Measurements from ENCODE around the gene DTX1.

DTX1 gene

GRCh38 chr12:113069751-113070116 is 13.2 kb downstream of the DTX1 start:
- DNase-seq (ENCODE audit: low read depth, low spot score): no peak
- no peak overlapping the region for H3K27ac ChIP-seq

GRCh38 chr12:113070117-113070906 is 13.8 kb downstream of the DTX1 start:
- no peak for DNase-seq (ENCODE audit: low read depth, low spot score)
- no peak overlapping the region for H3K27ac ChIP-seq

DNA sequence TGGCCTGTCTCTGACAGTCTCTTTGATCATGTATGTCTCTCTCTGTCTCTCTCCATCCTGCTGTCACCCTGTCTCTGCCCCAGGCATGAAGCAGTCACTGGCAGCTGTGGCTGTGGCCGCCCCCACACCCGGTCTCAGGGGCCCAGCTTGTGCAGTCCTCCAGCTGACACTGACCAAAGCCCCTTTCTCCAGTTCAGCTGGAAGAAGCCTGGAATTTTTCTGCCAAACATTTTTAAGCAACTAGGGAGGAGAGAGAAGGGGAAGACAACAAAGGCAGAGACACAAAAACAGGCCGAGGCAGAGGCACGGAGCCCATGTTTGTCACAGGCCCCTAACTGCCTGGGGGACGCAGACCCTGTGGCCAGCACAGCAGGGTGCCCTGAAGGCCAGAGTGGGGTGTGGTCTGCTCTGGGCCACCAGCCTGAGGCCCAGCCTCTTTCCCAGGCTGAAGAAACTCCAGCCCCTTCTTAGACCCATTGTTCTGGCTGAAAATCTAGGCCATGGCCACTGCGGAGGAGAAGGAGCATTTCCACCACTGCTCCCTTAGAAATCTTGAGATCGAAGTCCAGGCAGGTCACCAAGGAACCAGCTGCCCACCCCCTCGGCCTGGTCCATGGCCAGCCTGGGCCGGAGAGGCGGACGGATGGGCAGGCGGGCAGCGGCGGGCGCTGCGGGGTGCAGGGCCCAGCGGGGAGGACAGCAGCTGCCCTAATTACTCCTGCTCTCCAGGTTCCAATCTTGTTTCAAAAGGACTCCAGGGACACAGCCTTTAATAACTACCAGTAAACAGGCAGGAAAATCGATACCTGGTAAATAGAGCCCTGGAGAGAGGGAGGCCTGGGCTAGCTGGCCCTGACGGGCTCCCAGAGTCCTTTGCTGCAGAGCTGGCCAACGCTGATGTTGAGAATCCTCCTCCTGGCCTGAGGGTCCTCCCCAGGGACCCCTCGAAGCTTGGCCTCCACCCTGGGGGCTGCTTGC is 14.9 kb downstream of the DTX1 start:
- no peak overlapping the region for H3K27ac ChIP-seq
- DNase-seq (ENCODE audit: low read depth, low spot score): no peak

DNA sequence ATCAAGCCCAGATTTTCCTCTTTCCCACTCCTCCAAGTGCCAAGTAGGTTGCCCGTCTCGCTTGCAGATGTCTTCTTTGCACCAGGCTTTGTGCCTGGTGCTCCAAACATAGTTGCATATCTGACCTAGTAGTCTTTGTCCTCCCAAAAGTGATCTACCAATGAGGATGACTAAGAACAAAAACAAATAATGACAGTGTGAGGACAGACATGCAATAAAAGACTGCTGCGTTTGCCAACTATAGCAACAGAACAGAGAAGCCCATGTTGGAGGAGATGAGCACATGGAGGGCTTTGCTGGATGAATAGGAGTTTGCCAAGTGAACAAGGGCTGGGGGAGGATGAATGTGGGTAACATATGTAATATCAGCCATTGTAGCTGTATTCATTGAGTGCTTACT is 15.6 kb downstream of the DTX1 start:
- DNase-seq (ENCODE audit: low read depth, low spot score): no peak
- no peak overlapping the region for H3K27ac ChIP-seq

DNA sequence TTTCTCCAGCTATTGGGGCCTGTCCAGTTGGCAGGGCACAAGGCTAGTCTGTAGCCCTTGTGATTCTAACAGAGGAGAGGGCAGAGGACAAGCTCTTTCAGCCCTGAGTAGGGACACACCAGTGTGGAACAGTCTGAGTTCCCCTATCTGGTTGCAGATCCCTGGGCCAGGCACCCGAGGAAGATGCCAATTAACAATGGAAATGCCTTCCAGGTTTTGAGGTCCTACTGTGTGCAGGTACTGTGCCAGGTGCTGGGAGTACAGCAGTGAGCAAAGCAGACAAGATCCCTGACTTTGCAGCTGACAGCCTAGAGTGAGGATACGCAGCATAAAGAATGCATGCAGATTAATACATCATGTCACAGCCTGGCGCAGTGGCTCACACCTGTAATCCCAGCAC is 17.1 kb downstream of the DTX1 start:
- no peak overlapping the region for H3K27ac ChIP-seq
- DNase-seq (ENCODE audit: low read depth, low spot score): no peak

GRCh38 chr12:113075137-113075683 is 18.7 kb downstream of the DTX1 start:
- no peak for DNase-seq (ENCODE audit: low read depth, low spot score)
- no peak overlapping the region for H3K27ac ChIP-seq

GRCh38 chr12:113077057-113077858 is 20.7 kb downstream of the DTX1 start:
- H3K27ac ChIP-seq: no peak overlapping the region
- no peak for DNase-seq (ENCODE audit: low read depth, low spot score)

GRCh38 chr12:113077859-113078255 is 21.3 kb downstream of the DTX1 start:
- no peak for DNase-seq (ENCODE audit: low read depth, low spot score)
- H3K27ac ChIP-seq: no peak overlapping the region

DNA sequence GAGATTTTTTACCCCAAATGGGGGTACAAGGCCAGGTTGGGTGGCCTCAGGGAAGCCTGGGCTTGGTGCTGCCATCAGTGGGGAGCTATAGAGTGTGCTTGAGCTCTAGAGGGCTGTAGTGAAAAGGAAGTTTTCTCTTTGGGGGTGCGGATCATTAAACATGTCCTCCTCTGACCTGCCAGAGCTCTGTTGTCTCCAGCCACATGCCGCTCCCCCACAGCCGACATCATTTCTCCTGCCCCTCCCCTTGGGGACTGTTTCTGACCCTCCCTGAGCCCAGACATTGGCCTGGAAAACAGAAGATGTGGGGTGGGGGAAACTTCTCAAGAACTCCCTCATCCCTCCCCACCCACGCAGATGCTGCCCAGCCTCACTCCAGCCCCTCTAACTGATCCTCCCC is 25.3 kb downstream of the DTX1 start:
- DNase-seq (ENCODE audit: low read depth, low spot score): no peak
- no peak overlapping the region for H3K27ac ChIP-seq

DNA sequence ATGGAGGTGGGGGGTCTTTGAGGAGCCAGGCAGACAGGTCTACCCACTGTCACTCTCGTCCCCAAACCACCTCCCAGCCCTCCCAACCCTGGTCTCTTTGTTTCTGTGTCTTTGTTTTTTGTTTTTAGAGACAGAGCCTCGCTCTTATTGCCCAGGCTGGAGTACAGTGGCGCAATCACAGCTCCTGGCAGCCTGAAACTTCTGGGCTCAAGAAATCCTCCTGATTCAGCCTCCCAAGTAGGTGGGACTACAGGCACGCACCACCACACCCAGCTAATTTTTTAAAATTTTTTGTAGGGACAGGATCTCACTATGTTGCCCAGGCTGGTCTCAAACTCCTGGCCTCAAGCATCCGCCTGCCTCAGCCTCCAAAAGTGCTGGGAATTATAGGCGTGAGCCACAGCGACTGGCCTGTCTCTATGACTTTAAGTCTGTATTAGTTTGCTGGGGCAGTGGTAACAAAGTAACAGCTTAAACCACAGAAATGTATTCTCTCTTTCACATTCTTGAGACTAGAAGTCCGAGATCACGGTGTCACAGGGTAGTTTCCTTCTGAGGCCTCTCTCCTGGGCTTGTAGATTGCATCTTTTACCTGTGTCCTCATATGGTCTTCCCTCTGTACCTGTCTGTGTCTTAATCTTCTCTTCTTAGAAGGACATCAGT is 26.1 kb downstream of the DTX1 start:
- H3K27ac ChIP-seq: no peak overlapping the region
- no peak for DNase-seq (ENCODE audit: low read depth, low spot score)

- no peak overlapping the region for H3K27ac ChIP-seq
These were observed 27.4 kb downstream of the DTX1 start for GRCh38 chr12:113083863-113084435.

GRCh38 chr12:113086249-113087164 is 30.0 kb downstream of the DTX1 start:
- no peak overlapping the region for H3K27ac ChIP-seq
- DNase-seq (ENCODE audit: low read depth, low spot score): no peak

More at GRCh38 chr12:113083863-113084435, 27.4 kb downstream of the DTX1 start:
- DNase-seq (ENCODE audit: low read depth, low spot score): no peak

GRCh38 chr12:113087193-113087592 is 30.7 kb downstream of the DTX1 start:
- H3K27ac ChIP-seq: no peak overlapping the region
- no peak for DNase-seq (ENCODE audit: low read depth, low spot score)

- DNase-seq (ENCODE audit: low read depth, low spot score): no peak
- no peak overlapping the region for H3K27ac ChIP-seq
These were observed 31.5 kb downstream of the DTX1 start for GRCh38 chr12:113088037-113088436.

DNA sequence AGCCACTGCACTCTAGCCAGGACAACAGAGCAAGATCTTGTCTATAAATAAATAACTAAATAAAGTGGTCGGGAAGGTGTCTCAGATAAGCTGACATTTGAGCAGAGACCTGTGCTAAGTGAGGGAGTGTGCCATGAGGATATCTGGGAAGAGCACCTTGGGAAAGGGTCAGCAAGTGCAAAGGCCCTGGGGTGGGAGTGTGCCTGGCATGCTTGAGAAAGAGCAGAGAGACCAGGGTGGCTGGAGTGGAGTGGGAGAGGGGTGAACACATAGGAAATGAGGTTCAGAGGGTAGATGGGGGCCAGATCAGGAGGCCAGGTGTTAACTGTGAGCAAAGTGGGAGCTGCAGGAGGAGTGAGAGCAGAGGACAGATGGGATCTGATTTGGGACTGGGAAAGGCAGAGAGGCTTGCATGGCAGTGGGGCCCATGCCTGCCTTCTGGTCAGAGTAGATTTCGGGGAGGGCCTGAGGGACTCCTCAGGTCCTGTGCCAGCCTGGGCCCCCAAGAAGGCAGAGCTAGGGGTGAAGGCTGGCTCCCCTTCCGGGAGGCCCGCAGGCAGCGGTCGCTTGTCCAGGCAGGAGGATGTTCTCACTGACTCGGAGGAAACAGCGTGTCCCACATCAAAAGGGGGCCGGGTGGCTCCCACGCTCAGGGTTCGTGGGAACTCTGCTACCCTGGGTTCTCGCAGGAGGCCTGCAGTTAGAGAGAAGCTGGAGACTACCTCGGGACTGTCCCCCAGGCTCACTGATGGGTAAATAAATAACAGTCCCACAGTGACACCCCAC is 32.6 kb downstream of the DTX1 start:
- no peak for DNase-seq (ENCODE audit: low read depth, low spot score)

GRCh38 chr12:113089839-113090238 is 33.3 kb downstream of the DTX1 start:
- no peak for DNase-seq (ENCODE audit: low read depth, low spot score)
- no peak overlapping the region for H3K27ac ChIP-seq

More for the DNA sequence above, 32.6 kb downstream of the DTX1 start:
- no peak overlapping the region for H3K27ac ChIP-seq

GRCh38 chr12:113090740-113091139 is 34.2 kb downstream of the DTX1 start:
- DNase-seq (ENCODE audit: low read depth, low spot score): no peak
- H3K27ac ChIP-seq: no peak overlapping the region

- no peak for DNase-seq (ENCODE audit: low read depth, low spot score)
- no peak overlapping the region for H3K27ac ChIP-seq
These were observed 35.0 kb downstream of the DTX1 start for GRCh38 chr12:113091506-113091905.
